ENCODE measurements around the gene DCTN4. TPM values are rescaled to one million over a fixed set of nuclear protein-coding genes. Genes with fewer than 3 reads are reported as not detected.
A peak's percentile ranks its signal among the peaks of the same experiment; 100 is the strongest.

Gene DCTN4
- total and polyA plus RNA-seq, 4 donors: 63.7 to 111 (median 97.8) TPM

DNA sequence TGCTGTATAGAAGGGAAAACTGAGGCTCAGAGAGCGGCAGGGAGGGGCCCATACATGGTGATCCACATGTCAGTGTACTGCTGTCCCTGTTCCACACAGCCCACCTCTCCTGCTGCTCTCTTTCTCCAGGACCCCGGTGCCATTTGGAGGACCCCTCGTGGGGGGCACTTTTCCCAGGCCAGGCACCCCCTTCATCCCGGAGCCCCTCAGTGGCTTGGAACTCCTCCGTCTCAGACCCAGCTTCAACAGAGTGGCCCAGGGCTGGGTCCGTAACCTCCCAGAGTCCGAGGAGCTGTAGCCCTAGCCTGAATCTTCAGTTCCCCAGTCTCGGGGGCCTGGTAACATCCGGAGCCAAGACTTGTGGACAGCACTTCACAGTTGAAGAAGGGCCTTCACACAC lies 82.2 kb downstream of the DCTN4 start:
- H3K36me3 ChIP-seq (ENCODE audit: control insufficient read depth, insufficient read depth, low read length): peaks cover 8% of the 10 kb centered on the region
- H3K9me3 ChIP-seq (ENCODE audit: control insufficient read depth, insufficient read depth, low read length): no peaks in the 10 kb centered on the region
- peaks cover 4% of the 10 kb centered on the region for H3K27me3 ChIP-seq (ENCODE audit: control insufficient read depth, insufficient read depth, low read length)
- DNase-seq (ENCODE audit: low read depth in 4 of 6, low spot score in 6 of 6): no peak
- H3K4me1 ChIP-seq (ENCODE audit: control insufficient read depth, insufficient read depth, low read length): peaks cover 30% of the 10 kb centered on the region
- no peak overlapping the region for H3K27ac ChIP-seq (ENCODE audit: low read depth, low read length)
- no peak overlapping the region for H3K4me3 ChIP-seq (ENCODE audit: low read depth, low read length)
- 91% methylated on average over 8 of the region's 9 CpGs for WGBS (ENCODE audit: insufficient coverage)

DNA sequence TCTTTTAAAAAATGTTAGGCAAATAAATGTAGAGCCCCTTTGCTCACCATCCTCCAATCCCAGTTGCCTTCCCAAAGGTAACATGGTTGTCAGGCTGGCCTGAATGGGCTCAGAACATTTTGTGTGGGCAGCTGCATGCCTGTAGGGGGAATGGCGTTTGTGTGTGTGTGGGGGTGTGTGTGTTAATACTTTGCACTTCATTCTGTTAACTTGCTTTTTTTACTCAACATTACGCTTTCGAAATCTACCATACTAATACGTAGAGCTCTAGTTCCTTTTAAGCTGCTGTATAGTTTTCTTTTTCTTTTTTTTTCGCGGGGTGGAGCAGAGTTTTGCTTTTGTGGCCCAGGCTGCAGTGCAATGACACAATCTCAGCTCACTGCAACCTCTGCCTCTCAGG lies 83.7 kb downstream of the DCTN4 start:
- peaks cover 8% of the 10 kb centered on the region for H3K36me3 ChIP-seq (ENCODE audit: control insufficient read depth, insufficient read depth, low read length)
- WGBS (ENCODE audit: insufficient coverage): 100% methylated on average over 2 of the region's 6 CpGs
- H3K4me3 ChIP-seq (ENCODE audit: low read depth, low read length): no peak overlapping the region
- peaks cover 33% of the 10 kb centered on the region for H3K4me1 ChIP-seq (ENCODE audit: control insufficient read depth, insufficient read depth, low read length)
- H3K9me3 ChIP-seq (ENCODE audit: control insufficient read depth, insufficient read depth, low read length): no peaks in the 10 kb centered on the region
- peaks cover 9% of the 10 kb centered on the region for H3K27me3 ChIP-seq (ENCODE audit: control insufficient read depth, insufficient read depth, low read length)
- no peak overlapping the region for H3K27ac ChIP-seq (ENCODE audit: low read depth, low read length)
- DNase-seq (ENCODE audit: low read depth in 4 of 6, low spot score in 6 of 6): no peak

DNA sequence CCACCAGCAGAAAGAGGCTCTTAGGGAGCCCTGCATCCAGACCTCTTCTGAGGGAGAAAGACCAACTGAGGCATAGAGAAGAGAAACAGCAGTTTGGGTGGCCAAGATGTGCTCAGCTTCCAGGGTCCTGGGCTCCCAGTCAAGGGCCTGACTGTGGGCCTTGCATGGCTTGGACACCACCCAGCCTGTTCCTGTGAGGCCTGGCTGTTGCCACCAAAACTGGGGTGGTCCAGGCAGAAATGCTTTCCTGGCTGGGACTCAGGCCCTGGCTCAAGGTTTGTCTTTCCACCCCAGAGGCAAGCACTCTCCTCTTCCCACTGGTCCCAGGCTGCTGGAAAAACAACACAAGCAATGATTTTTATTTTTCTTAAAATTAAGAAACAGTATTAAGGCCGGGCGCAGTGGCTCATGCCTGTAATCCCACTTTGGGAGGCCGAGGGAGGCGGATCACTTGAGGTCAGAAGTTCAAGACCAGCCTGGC lies 84.4 kb downstream of the DCTN4 start:
- Histone ChIP-seq H3K36me3 (ENCODE audit: control insufficient read depth, insufficient read depth, low read length) (peaks cover 8% of the 10 kb centered on the region), H3K27me3 (ENCODE audit: control insufficient read depth, insufficient read depth, low read length) (peaks cover 9% of the 10 kb centered on the region), H3K27ac (ENCODE audit: low read depth, low read length) (no peak overlapping the region), H3K4me1 (ENCODE audit: control insufficient read depth, insufficient read depth, low read length) (peaks cover 33% of the 10 kb centered on the region), H3K4me3 (ENCODE audit: low read depth, low read length) (no peak overlapping the region), H3K9me3 (ENCODE audit: control insufficient read depth, insufficient read depth, low read length) (no peaks in the 10 kb centered on the region)
- WGBS (ENCODE audit: insufficient coverage): 79% methylated on average over 2 of the region's 4 CpGs
- peak in 1 of 6 donors; percentile 58 for DNase-seq (ENCODE audit: low read depth in 4 of 6, low spot score in 6 of 6)

DNA sequence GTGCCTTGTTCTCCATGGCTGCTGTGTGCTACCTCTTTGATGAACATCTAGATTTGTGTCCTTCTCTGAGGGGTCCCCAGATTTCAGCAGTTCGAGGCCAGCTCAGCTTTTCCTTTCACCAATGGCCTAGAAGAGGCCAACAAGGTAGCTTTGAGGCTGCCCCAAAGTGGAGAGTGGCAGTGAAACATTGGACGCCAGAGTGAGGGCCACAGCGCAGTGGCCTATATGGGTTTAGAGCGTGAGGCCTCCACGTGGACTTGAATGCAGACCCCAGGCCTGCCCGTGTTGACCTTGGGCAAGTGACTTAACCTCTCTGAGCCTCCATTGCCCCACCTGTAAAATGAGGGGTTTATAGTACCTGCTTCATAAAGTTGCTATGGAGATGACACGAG lies 85.9 kb downstream of the DCTN4 start:
- H3K9me3 ChIP-seq (ENCODE audit: control insufficient read depth, insufficient read depth, low read length): no peaks in the 10 kb centered on the region
- H3K4me1 ChIP-seq (ENCODE audit: control insufficient read depth, insufficient read depth, low read length): peaks cover 33% of the 10 kb centered on the region
- peak overlapping the region; percentile 59 for H3K4me3 ChIP-seq (ENCODE audit: low read depth, low read length)
- DNase-seq (ENCODE audit: low read depth in 4 of 6, low spot score in 6 of 6): no peak
- peaks cover 9% of the 10 kb centered on the region for H3K27me3 ChIP-seq (ENCODE audit: control insufficient read depth, insufficient read depth, low read length)
- H3K36me3 ChIP-seq (ENCODE audit: control insufficient read depth, insufficient read depth, low read length): peaks cover 8% of the 10 kb centered on the region
- peak overlapping the region; percentile 25 for H3K27ac ChIP-seq (ENCODE audit: low read depth, low read length)
- WGBS (ENCODE audit: insufficient coverage): 83% methylated on average over 6 of the region's 7 CpGs

DNA sequence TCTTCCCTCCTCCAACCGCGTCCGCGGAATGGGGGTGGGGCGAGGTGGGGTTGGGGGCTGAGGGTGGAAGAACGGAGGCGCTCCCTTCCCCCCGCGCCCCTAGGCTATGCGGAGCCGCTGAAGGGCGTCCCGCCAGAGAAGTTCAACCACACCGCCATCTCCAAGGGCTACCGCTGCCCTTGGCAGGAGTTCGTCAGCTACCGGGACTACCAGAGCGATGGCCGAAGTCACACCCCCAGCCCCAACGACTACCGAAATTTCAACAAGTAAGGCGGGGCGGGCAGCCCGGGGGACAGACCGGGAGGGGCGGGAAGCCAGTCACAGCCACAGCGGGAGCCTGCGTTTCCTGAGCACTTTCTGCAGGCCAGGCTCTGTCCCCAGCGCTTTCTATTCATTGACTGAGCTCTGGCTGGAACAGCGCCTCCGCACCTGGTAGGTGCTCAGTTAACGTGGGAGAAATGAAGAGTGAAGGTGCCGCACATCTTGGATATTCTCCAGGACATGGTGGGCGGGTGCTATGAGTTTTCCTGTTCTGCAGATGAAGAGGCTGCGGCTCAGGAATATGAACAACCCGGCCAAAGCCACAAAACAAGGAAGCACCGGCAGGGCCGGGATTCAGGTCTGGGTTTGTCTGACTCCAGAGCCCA lies 86.5 kb downstream of the DCTN4 start:
- peak in 2 of 6 donors; percentile 50 to 61 for DNase-seq (ENCODE audit: low read depth in 4 of 6, low spot score in 6 of 6)
- Histone ChIP-seq H3K36me3 (ENCODE audit: control insufficient read depth, insufficient read depth, low read length) (peaks cover 8% of the 10 kb centered on the region), H3K27ac (ENCODE audit: low read depth, low read length) (peak overlapping the region; percentile 25), H3K4me3 (ENCODE audit: low read depth, low read length) (peak overlapping the region; percentile 59), H3K9me3 (ENCODE audit: control insufficient read depth, insufficient read depth, low read length) (no peaks in the 10 kb centered on the region), H3K27me3 (ENCODE audit: control insufficient read depth, insufficient read depth, low read length) (peaks cover 9% of the 10 kb centered on the region), H3K4me1 (ENCODE audit: control insufficient read depth, insufficient read depth, low read length) (peaks cover 33% of the 10 kb centered on the region)
- 6% methylated on average over 31 of the region's 38 CpGs for WGBS (ENCODE audit: insufficient coverage)

DNA sequence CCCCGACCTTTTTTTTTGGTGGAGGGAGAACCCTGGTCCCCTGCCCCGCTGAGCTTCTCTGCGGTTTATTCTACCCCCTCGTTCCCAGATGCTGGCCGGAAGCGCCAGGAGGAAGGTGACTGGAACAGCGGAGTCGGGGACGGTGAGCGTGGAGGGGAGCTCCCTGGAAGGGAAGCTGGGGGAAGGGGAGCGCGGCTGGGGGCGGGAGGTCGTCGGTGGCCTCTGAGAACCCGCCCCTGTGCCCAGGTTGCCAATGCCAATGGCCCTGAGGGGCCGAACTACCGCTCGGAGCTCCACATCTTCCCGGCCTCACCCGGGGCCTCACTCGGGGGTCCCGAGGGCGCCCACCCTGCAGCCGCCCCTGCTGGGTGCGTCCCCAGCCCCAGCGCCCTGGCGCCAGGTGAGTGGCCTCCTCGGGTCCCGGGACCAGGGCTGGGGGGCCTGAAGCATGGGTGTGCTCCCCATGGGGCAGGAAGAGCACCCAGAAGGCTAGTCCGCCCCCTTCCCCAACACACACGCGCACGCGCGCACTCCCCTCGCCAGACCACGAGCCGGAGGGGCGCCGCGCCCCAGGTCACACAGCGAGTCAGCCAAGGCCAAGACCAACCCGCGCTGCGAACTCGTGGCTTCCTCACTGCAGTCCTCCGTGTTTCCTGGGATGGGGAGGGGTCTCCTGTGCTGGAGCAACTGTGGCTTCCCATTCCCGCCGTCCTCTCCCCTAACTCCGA lies 87.1 kb downstream of the DCTN4 start:
- WGBS (ENCODE audit: insufficient coverage): under 1% methylated on average over 43 of the region's 51 CpGs

DNA sequence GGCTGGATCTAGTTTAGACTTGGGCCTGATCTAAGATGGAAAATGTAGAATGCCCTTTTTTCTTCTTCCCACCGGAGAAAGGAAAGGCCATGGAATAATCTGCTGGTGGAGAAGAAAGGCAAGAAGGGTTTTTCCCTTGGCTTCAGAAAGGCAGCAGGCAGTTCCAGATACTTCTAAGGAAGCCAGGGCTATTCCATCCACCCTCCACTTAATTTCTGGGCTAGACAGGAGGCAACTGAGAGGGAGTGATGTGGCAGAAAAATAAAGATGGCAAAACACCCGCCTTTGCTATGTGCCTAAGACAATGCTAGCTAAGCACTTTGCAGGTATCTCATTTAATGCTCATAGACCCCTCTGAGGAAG lies 87.9 kb downstream of the DCTN4 start:
- no CpG with 5 or more reads among the region's 2 CpGs for WGBS (ENCODE audit: insufficient coverage)
- DNase-seq (ENCODE audit: low read depth in 4 of 6, low spot score in 6 of 6): no peak
- Histone ChIP-seq H3K36me3 (ENCODE audit: control insufficient read depth, insufficient read depth, low read length) (no peaks in the 10 kb centered on the region), H3K4me3 (ENCODE audit: low read depth, low read length) (peak overlapping the region; percentile 59), H3K4me1 (ENCODE audit: control insufficient read depth, insufficient read depth, low read length) (peaks cover 33% of the 10 kb centered on the region), H3K9me3 (ENCODE audit: control insufficient read depth, insufficient read depth, low read length) (no peaks in the 10 kb centered on the region), H3K27ac (ENCODE audit: low read depth, low read length) (no peak overlapping the region), H3K27me3 (ENCODE audit: control insufficient read depth, insufficient read depth, low read length) (peaks cover 9% of the 10 kb centered on the region)

More for the DNA sequence above, 87.1 kb downstream of the DCTN4 start:
- peaks cover 3% of the 10 kb centered on the region for H3K36me3 ChIP-seq (ENCODE audit: control insufficient read depth, insufficient read depth, low read length)
- peaks cover 9% of the 10 kb centered on the region for H3K27me3 ChIP-seq (ENCODE audit: control insufficient read depth, insufficient read depth, low read length)
- DNase-seq (ENCODE audit: low read depth in 4 of 6, low spot score in 6 of 6): peak in 1 of 6 donors; percentile 61
- peak overlapping the region; percentile 59 for H3K4me3 ChIP-seq (ENCODE audit: low read depth, low read length)
- no peak overlapping the region for H3K27ac ChIP-seq (ENCODE audit: low read depth, low read length)
- no peaks in the 10 kb centered on the region for H3K9me3 ChIP-seq (ENCODE audit: control insufficient read depth, insufficient read depth, low read length)
- H3K4me1 ChIP-seq (ENCODE audit: control insufficient read depth, insufficient read depth, low read length): peaks cover 33% of the 10 kb centered on the region

DNA sequence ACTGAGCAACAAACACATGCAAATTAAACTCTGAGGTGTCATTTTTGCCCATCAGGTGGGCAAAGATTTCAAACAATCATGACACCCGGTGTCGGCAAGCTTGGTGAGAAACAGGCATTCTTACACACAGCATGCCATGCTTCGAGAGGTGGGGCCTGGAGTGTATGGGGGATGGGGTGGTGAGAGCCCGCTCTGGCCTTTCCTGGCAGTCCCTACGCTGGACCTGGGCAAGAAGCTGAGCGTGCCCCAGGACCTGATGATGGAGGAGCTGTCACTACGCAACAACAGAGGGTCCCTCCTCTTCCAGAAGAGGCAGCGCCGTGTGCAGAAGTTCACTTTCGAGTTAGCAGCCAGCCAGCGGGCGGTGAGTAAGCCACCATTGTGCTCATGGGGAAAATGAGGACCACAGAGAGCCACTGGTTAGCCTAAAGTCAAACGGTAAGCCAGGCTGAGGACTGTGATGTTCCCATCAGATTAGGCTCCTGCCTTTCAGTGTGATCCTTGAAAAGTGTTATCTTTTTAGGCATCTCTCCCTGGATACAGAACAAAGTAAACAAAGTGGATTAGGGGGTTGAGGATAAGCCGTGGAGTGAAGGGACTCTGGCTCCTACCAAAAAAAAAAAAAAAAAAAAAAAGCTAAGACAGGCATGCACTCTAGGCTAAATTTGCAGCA lies 88.4 kb downstream of the DCTN4 start:
- Histone ChIP-seq H3K27ac (ENCODE audit: low read depth, low read length) (no peak overlapping the region), H3K9me3 (ENCODE audit: control insufficient read depth, insufficient read depth, low read length) (no peaks in the 10 kb centered on the region), H3K36me3 (ENCODE audit: control insufficient read depth, insufficient read depth, low read length) (no peaks in the 10 kb centered on the region), H3K4me1 (ENCODE audit: control insufficient read depth, insufficient read depth, low read length) (peaks cover 33% of the 10 kb centered on the region), H3K4me3 (ENCODE audit: low read depth, low read length) (no peak overlapping the region), H3K27me3 (ENCODE audit: control insufficient read depth, insufficient read depth, low read length) (peaks cover 9% of the 10 kb centered on the region)
- 65% methylated on average over 10 of the region's 14 CpGs for WGBS (ENCODE audit: insufficient coverage)
- DNase-seq (ENCODE audit: low read depth in 4 of 6, low spot score in 6 of 6): no peak

DNA sequence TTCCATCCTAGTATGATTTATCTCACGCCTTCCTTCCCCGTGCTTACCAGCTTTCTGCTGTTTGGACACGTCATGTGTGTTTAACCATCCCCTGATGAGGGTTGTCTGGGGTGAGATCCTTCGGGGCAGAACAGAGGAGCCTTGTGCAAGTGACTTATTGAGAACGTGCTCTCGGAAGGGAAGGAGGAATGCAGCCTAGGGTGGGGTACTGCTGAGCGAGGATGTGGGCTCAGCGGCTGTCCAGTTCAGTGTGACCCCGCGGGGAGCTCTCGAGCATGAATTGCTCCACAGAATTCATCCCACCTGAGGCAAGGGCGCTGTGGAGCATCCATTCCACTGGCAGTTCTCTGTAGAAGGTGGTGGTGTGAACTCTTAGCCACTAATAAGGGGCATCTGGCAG lies 93.8 kb downstream of the DCTN4 start:
- no peaks in the 10 kb centered on the region for H3K36me3 ChIP-seq (ENCODE audit: control insufficient read depth, insufficient read depth, low read length)
- H3K4me1 ChIP-seq (ENCODE audit: control insufficient read depth, insufficient read depth, low read length): no peaks in the 10 kb centered on the region
- no peak overlapping the region for H3K27ac ChIP-seq (ENCODE audit: low read depth, low read length)
- H3K27me3 ChIP-seq (ENCODE audit: control insufficient read depth, insufficient read depth, low read length): no peaks in the 10 kb centered on the region
- DNase-seq (ENCODE audit: low read depth in 4 of 6, low spot score in 6 of 6): no peak
- WGBS (ENCODE audit: insufficient coverage): no CpG with 5 or more reads among the region's 12 CpGs
- no peaks in the 10 kb centered on the region for H3K9me3 ChIP-seq (ENCODE audit: control insufficient read depth, insufficient read depth, low read length)
- no peak overlapping the region for H3K4me3 ChIP-seq (ENCODE audit: low read depth, low read length)
